ENCODE measurements around the gene GSTT4.

The GSTT4 gene

GRCh38 chr22:24035296-24035695, 30.0 kb upstream of the GSTT4 start:
- H3K27ac ChIP-seq = no peak overlapping the region
- ChIA-PET CTCF (interaction anchor here (0.6 kb wide), 1 partner anchor 88 kb away, joined by 3 read pairs; no protein-coding TSS in a partner anchor), POLR2A (ENCODE audit: low non-redundant PET) (no interaction called here)
- no peak for DNase-seq (ENCODE audit: low spot score)
- no peak for TF ChIP-seq CTCF (conservative IDR thresholded peaks at IDR 0.05; ENCODE audit: low read depth)

- ChIA-PET CTCF (interaction anchor here (1.2 kb wide), 1 partner anchor 123 kb away, joined by 3 read pairs; no protein-coding TSS in a partner anchor), POLR2A (ENCODE audit: low non-redundant PET) (no interaction called here)
- no peak for TF ChIP-seq CTCF (conservative IDR thresholded peaks at IDR 0.05; ENCODE audit: low read depth)
- H3K27ac ChIP-seq = no peak overlapping the region
- no peak for DNase-seq (ENCODE audit: low spot score)
Observed at GRCh38 chr22:24033731-24034130, 28.5 kb upstream of the GSTT4 start.

GRCh38 chr22:24030186-24030702, 25.0 kb upstream of the GSTT4 start:
- no peak overlapping the region for H3K27ac ChIP-seq
- no peak for DNase-seq (ENCODE audit: low spot score)
- ChIA-PET CTCF (interaction anchor here (0.5 kb wide), 1 partner anchor 331 kb away, joined by 5 read pairs; no protein-coding TSS in a partner anchor), POLR2A (ENCODE audit: low non-redundant PET) (no interaction called here)
- no peak for TF ChIP-seq CTCF (conservative IDR thresholded peaks at IDR 0.05; ENCODE audit: low read depth)

DNA sequence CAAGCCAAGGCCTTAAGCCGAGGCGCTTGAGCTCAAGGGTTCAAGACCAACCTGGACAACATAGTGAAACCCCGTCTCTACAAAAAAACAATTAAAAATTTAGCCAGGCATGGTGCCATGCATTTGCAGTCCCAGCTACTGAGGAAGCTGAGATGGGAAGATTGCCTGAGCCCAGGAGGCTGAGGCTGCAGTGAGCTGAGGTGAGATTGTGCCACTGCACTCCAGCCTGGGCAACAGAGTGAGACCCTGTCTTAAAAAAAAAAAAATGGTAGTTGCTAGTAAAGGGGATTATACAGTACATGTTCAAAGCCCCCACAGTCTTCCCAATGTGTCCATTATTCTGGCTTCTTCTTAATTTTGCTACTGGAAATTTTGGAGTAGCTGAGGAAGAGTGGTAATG, 24.1 kb upstream of the GSTT4 start:
- no peak for TF ChIP-seq CTCF (conservative IDR thresholded peaks at IDR 0.05; ENCODE audit: low read depth)
- POLR2A ChIA-PET (ENCODE audit: low non-redundant PET) = no interaction called here
- CTCF ChIA-PET = interaction anchor here (0.6 kb wide), 1 partner anchor 27 kb away, joined by 3 read pairs; no protein-coding TSS in a partner anchor
- no peak overlapping the region for H3K27ac ChIP-seq
- no peak for DNase-seq (ENCODE audit: low spot score)

DNA sequence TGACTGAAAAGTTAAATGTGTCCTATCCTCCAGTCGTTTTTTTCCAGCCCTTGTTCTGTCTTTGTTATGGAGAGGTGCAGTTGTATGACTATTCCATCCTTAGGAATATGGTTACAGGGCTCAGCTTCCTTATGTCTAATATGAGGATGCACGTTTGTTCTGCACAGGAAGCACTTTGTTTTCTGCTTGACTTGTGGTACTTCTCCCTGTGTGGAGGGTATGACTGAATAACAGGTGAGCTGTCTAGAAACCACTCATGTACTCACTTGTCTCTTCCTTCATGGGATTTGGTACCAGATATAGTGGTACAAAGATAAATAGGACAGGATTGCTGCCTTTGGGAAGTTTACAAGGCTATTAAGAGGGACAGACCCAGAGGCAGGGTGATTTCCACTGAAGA, 23.3 kb upstream of the GSTT4 start:
- DNase-seq (ENCODE audit: low spot score) = no peak
- no peak for TF ChIP-seq CTCF (conservative IDR thresholded peaks at IDR 0.05; ENCODE audit: low read depth)
- POLR2A ChIA-PET (ENCODE audit: low non-redundant PET) = no interaction called here
- H3K27ac ChIP-seq = no peak overlapping the region
- CTCF ChIA-PET = no interaction called here

GRCh38 chr22:24027991-24028390, 22.7 kb upstream of the GSTT4 start:
- TF ChIP-seq CTCF (conservative IDR thresholded peaks at IDR 0.05; ENCODE audit: low read depth) = no peak
- no peak overlapping the region for H3K27ac ChIP-seq
- DNase-seq (ENCODE audit: low spot score) = no peak
- ChIA-PET CTCF (no interaction called here), POLR2A (ENCODE audit: low non-redundant PET) (no interaction called here)

All from RWPE1 (cell line).